H1 (cell line): ENCODE measurements around the gene WRAP73. TPM values are rescaled to one million over a fixed set of nuclear protein-coding genes. Genes with fewer than 3 reads are reported as not detected.

ENCODE experiments used
- CTCF ChIA-PET: fragments of 300-600 bp; sonication (Branson Sonifier 250); formaldehyde crosslinking; loops from one replicate; lab custom pipeline; 2021; ENCODE audit not compliant: partially characterized antibody; lab: Charles Lee
- POLR2A ChIA-PET: fragments of 300-600 bp; sonication (Branson Sonifier 250); formaldehyde crosslinking; loops from one replicate; lab custom pipeline; 2021; ENCODE audit warnings: inconsistent platforms; ENCODE audit not compliant: partially characterized antibody; lab: Charles Lee
- DNase-seq, 2 experiments: peaks; one replicate each; pipeline versions ENCODE4 v3.0.0 to v3.0.0-alpha.2; 2010 to 2022; ENCODE audit warnings: low spot score in 2 of 2, low read depth in 1 of 2, mixed read lengths in 1 of 2
- FAIRE-seq: peaks from 2 replicates; lab custom pipeline; 2011; peaks lifted over from hg19 to GRCh38; lab: Jason Lieb, UNC
- H2AFZ ChIP-seq: 2 replicates; pipeline ENCODE4 v1.8.1; 2012; ENCODE audit warnings: low read length, inconsistent platforms
- H2AK5ac ChIP-seq: 2 replicates; pipeline ENCODE4 v1.6.1; 2013; ENCODE audit warnings: low read depth, low read length
- H2BK120ac ChIP-seq: replicated peaks from 2 replicates; pipeline ENCODE3; 2013; ENCODE audit warnings: low read depth, low read length, inconsistent platforms
- H2BK12ac ChIP-seq: 2 replicates; pipeline ENCODE4 v1.6.1; 2013; ENCODE audit warnings: low read depth, low read length
- H2BK15ac ChIP-seq: 2 replicates; pipeline ENCODE4 v1.6.1; 2013; ENCODE audit warnings: low read length
- H2BK20ac ChIP-seq: 2 replicates; pipeline ENCODE4 v1.6.1; 2013; ENCODE audit warnings: low read length
- H2BK5ac ChIP-seq: 2 replicates; pipeline ENCODE4 v1.6.1; 2013; ENCODE audit warnings: low read depth, low read length
- H3K14ac ChIP-seq: 2 replicates; pipeline ENCODE4 v1.6.1; 2013; ENCODE audit warnings: inconsistent platforms; ENCODE audit not compliant: insufficient read length
- H3K18ac ChIP-seq: 2 replicates; pipeline ENCODE4 v1.6.1; 2013; ENCODE audit warnings: low read length; ENCODE audit errors: extremely low read depth
- H3K23ac ChIP-seq: 2 replicates; pipeline ENCODE4 v1.6.1; 2013; ENCODE audit warnings: inconsistent platforms; ENCODE audit not compliant: insufficient read length
- H3K23me2 ChIP-seq: 2 replicates; pipeline ENCODE4 v1.6.1; 2013; ENCODE audit warnings: low read depth, low read length
- H3K27ac ChIP-seq: 2 replicates; pipeline ENCODE4 v1.6.1; 2011; ENCODE audit warnings: low read depth, low read length, inconsistent platforms
- H3K27me3 ChIP-seq, 4 experiments: replicated peaks in 1 of 4; 1 replicate in 1 of 4; 2 replicates in 3 of 4; pipeline versions ENCODE4 v1.6.1 to v1.8.1; 2011 to 2013; ENCODE audit warnings: low read length in 3 of 4, mild to moderate bottlenecking in 3 of 4, inconsistent platforms in 2 of 4, mixed read lengths in 2 of 4, moderate library complexity in 1 of 4; ENCODE audit not compliant: control insufficient read depth in 3 of 4, insufficient read depth in 3 of 4; ENCODE audit errors: extremely low read depth in 1 of 4
- H3K36me3 ChIP-seq, 4 experiments: 2 replicates each; pipeline versions ENCODE4 v1.6.1 to v1.8.1; 2011 to 2013; ENCODE audit warnings: mild to moderate bottlenecking in 4 of 4, low read length in 3 of 4, moderate library complexity in 2 of 4, control low read depth in 1 of 4, inconsistent platforms in 1 of 4; ENCODE audit not compliant: insufficient read depth in 4 of 4, control insufficient read depth in 2 of 4
- H3K4ac ChIP-seq: replicated peaks from 2 replicates; pipeline ENCODE3; 2013; ENCODE audit warnings: low read length, low read depth, mixed read lengths, inconsistent platforms; ENCODE audit not compliant: insufficient read length
- H3K4me1 ChIP-seq, 4 experiments: replicated peaks in 1 of 4; 1 replicate in 1 of 4; 2 replicates in 3 of 4; pipeline versions ENCODE4 v1.6.1 to v1.8.1; 2011 to 2013; ENCODE audit warnings: low read length in 3 of 4, inconsistent platforms in 2 of 4, mixed read lengths in 1 of 4; ENCODE audit not compliant: insufficient read depth in 4 of 4, control insufficient read depth in 3 of 4
- H3K4me2 ChIP-seq, 2 experiments: 2 replicates each; pipeline versions ENCODE4 v1.6.1 to v1.8.1; 2011 to 2013; ENCODE audit warnings: low read depth in 2 of 2, low read length in 2 of 2, control low read depth in 1 of 2, inconsistent platforms in 1 of 2, mild to moderate bottlenecking in 1 of 2; ENCODE audit not compliant: insufficient read depth in 1 of 2
- H3K4me3 ChIP-seq, 4 experiments: fragments of 200-600, 300-600 bp in 1 of 4; sonication (generic), shearing (Covaris generic), sonication (Bioruptor Twin) in 1 of 4; 2 replicates each; pipeline versions ENCODE4 v1.5.1 to v1.8.1; 2011 to 2016; ENCODE audit warnings: low read length in 4 of 4, low read depth in 3 of 4, control low read depth in 2 of 4, inconsistent platforms in 2 of 4, mild to moderate bottlenecking in 2 of 4, mixed read lengths in 1 of 4, moderate library complexity in 1 of 4; ENCODE audit not compliant: insufficient read depth in 2 of 4; ENCODE audit errors: extremely low read depth in 1 of 4
- H3K56ac ChIP-seq: replicated peaks from 2 replicates; pipeline ENCODE3; 2013; ENCODE audit warnings: low read depth, mild to moderate bottlenecking, mixed read lengths, low read length, inconsistent platforms; ENCODE audit not compliant: insufficient read length
- H3K79me1 ChIP-seq: 2 replicates; pipeline ENCODE4 v1.6.1; 2013; ENCODE audit warnings: low read depth, low read length, control low read depth
- H3K79me2 ChIP-seq, 2 experiments: 2 replicates each; pipeline versions ENCODE4 v1.6.1 to v1.8.1; 2012 to 2013; ENCODE audit warnings: low read length in 2 of 2, mild to moderate bottlenecking in 2 of 2, inconsistent platforms in 1 of 2; ENCODE audit not compliant: insufficient read depth in 2 of 2, control insufficient read depth in 1 of 2
- H3K9ac ChIP-seq, 4 experiments: replicated peaks in 1 of 4; 1 replicate in 1 of 4; 2 replicates in 3 of 4; pipeline versions ENCODE4 v1.6.1 to v1.8.1; 2011 to 2013; ENCODE audit warnings: low read depth in 3 of 4, low read length in 3 of 4, control low read depth in 2 of 4, mild to moderate bottlenecking in 2 of 4, moderate library complexity in 2 of 4, inconsistent platforms in 1 of 4; ENCODE audit errors: extremely low read depth in 1 of 4
- H3K9me3 ChIP-seq, 2 experiments: 2 replicates each; pipeline versions ENCODE4 v1.6.1 to v1.8.1; 2012 to 2013; ENCODE audit warnings: mild to moderate bottlenecking in 2 of 2, moderate library complexity in 2 of 2, control low read depth in 1 of 2, inconsistent platforms in 1 of 2, low read depth in 1 of 2, low read length in 1 of 2, mixed read lengths in 1 of 2; ENCODE audit not compliant: insufficient read depth in 2 of 2
- H4K20me1 ChIP-seq, 2 experiments: replicated peaks in 1 of 2; 2 replicates each; pipeline versions ENCODE3 to v1.8.1; 2011 to 2013; ENCODE audit warnings: inconsistent platforms in 2 of 2, low read length in 2 of 2, mild to moderate bottlenecking in 1 of 2; ENCODE audit not compliant: insufficient read depth in 2 of 2, control insufficient read depth in 1 of 2
- H4K5ac ChIP-seq: 2 replicates; pipeline ENCODE4 v1.6.1; 2013; ENCODE audit warnings: low read length, low read depth, mixed read lengths, inconsistent platforms; ENCODE audit not compliant: insufficient read length
- H4K8ac ChIP-seq: 2 replicates; pipeline ENCODE4 v1.8.0; 2013; ENCODE audit warnings: mild to moderate bottlenecking, moderate library complexity, low read length, inconsistent platforms; ENCODE audit not compliant: insufficient read depth; ENCODE audit errors: extremely low read depth
- H4K91ac ChIP-seq: replicated peaks from 2 replicates; pipeline ENCODE3; 2013; ENCODE audit warnings: low read length, mixed read lengths, inconsistent platforms; ENCODE audit not compliant: insufficient read length
- BACH1 ChIP-seq: IDR thresholded peaks from 2 replicates; pipeline ENCODE4 v1.6.1; 2012; ENCODE audit warnings: low read length, improper control_type of control experiment
- KDM4A ChIP-seq: IDR thresholded peaks from one replicate; pipeline ENCODE4 v1.7.1; 2012; ENCODE audit warnings: low read depth, mild to moderate bottlenecking, moderate library complexity, low read length, inconsistent platforms; ENCODE audit not compliant: severe bottlenecking
- NANOG ChIP-seq: IDR thresholded peaks from 2 replicates; pipeline ENCODE4 v1.6.1; 2011; ENCODE audit warnings: low read length, low read depth, mild to moderate bottlenecking, inconsistent platforms; ENCODE audit not compliant: insufficient read depth, poor library complexity, severe bottlenecking
- RBBP5 ChIP-seq: IDR thresholded peaks from 2 replicates; pipeline ENCODE4 v1.7.1; 2012; ENCODE audit warnings: low read depth, mild to moderate bottlenecking, inconsistent platforms, low read length, moderate library complexity, borderline replicate concordance
- RNF2 ChIP-seq: fragments of 200-900, 300-1000 bp; sonication (generic); IDR thresholded peaks from 2 replicates; pipeline ENCODE4 v1.7.1; 2016; ENCODE audit warnings: borderline replicate concordance, low read depth, mild to moderate bottlenecking, antibody characterized with exemption, low read length; ENCODE audit not compliant: poor library complexity, severe bottlenecking; ENCODE audit errors: missing control alignments
- SAP30 ChIP-seq: fragments of 300-600 bp; sonication (generic); IDR thresholded peaks from 2 replicates; pipeline ENCODE4 v1.7.1; 2012; ENCODE audit warnings: low read length, moderate library complexity, mild to moderate bottlenecking, inconsistent platforms; ENCODE audit not compliant: insufficient read depth, insufficient replicate concordance
- SIN3A ChIP-seq, 2 experiments: IDR thresholded peaks in 1 of 2; conservative IDR thresholded peaks in 1 of 2; 2 replicates each; pipeline ENCODE4 v1.6.1; 2011 to 2012; ENCODE audit warnings: low read length in 2 of 2, improper control_type of control experiment in 1 of 2, low read depth in 1 of 2, mild to moderate bottlenecking in 1 of 2
- WGBS, 2 experiments: shearing (Covaris generic) in 1 of 2; methylation state at CpG; one replicate each; pipeline versions ENCODE4 v1.1.6 to v1.1.7; 2013 to 2015; ENCODE audit warnings: low lambda C conversion rate in 2 of 2, mixed read lengths in 2 of 2, inconsistent platforms in 1 of 2, low coverage in 1 of 2, missing lambda C conversion rate in 1 of 2; ENCODE audit not compliant: insufficient replicate concordance in 2 of 2, insufficient coverage in 1 of 2, insufficient read length in 1 of 2; ENCODE audit errors: extremely low coverage in 1 of 2, missing lambda C conversion rate in 1 of 2; 5-methylcytosine and 5-hydroxymethylcytosine counted together
- polyA plus RNA-seq, 7 experiments: library from polyadenylated mRNA; depleted of rRNA in 3 of 7; stranded (reverse) in 5 of 7; unstranded in 2 of 7; fragments of >200 nt in 5 of 7; fragments of 200-250 nt in 2 of 7; gene quantifications; 1 replicate in 5 of 7; 2 replicates in 1 of 7; 4 replicates in 1 of 7; pipeline versions ENCODE4 v1.2.1 to v1.2.3, GENCODE V29; 2011 to 2013; ENCODE audit warnings: missing spikeins in 2 of 7, mixed read lengths in 2 of 7
- total RNA-seq: library from RNA; stranded (reverse); fragmentation: NEBNext Ultra II Directional; extraction: Animal tissue kit (Norgen Biotek cat#: 25700); gene quantifications from 2 replicates; pipeline ENCODE4 v1.2.1, GENCODE V29; 2021
- TF ChIP-seq, protein P1 (sequence below): IDR thresholded peaks from 2 replicates; pipeline ENCODE4 v1.6.1; 2011; ENCODE audit warnings: low read length, improper control_type of control experiment

The WRAP73 gene
- total and polyA plus RNA-seq, 2 of the 8 experiments (the other 6 are each of a cell fraction or from before 2014, with no cell fraction given): 30.3 to 50.7 TPM

DNA sequence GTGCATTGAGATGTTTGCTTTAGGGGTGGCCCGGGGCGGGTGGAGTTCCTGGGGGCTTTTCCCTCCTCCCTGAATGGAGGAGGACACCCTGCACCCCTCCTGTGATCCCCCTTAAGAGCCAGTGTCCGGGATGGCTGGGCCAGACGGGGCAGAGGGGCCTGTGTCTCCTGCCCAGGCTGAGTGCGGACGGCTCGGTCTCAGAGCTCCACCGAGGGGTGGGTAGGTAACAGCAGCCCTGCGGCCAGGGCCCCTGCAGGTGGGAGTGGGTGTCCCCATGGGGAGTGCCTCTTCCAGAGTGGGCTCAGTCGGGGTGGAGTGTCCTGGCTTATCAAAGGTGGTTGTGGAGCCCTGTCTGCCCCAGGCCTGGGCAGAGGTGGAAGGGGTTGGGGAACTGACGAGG, 25.5 kb upstream of the WRAP73 start:
- Histone ChIP-seq H3K23ac (no peak overlapping the region), H2BK15ac (peak overlapping the region; percentile 53; the same call in 1 of the 2 replicates), H3K36me3 (no peaks in the 10 kb centered on the region), H3K4me3 (peak overlapping the region in 2 of 4 experiments; percentile 6 to 50; a peak in 6 of 8 replicates), H3K14ac (no peak overlapping the region), H2BK12ac (peak overlapping the region; percentile 90; the same call in 1 of the 2 replicates), H4K5ac (peak overlapping the region; percentile 39), H2BK20ac (no peak overlapping the region), H3K4me2 (peak overlapping the region; percentile 40 to 45), H2BK120ac (no peak overlapping the region), H3K27me3 (no peaks in the 10 kb centered on the region), H3K4ac (peak overlapping the region; percentile 98), H4K20me1 (peaks cover 0 to 1% of the 10 kb centered on the region in 2 experiments), H3K27ac (peak overlapping the region; percentile 4; the same call in 1 of the 2 replicates), H3K9me3 (no peaks in the 10 kb centered on the region), H2BK5ac (peak overlapping the region; percentile 27; the same call in 1 of the 2 replicates), H3K9ac (peak overlapping the region in 1 of 4 experiments; percentile 16; a peak in 1 of 7 replicates), H3K56ac (no peak overlapping the region), H2AFZ (no peak overlapping the region), H3K79me1 (no peaks in the 10 kb centered on the region), H4K8ac (peak overlapping the region; percentile 71; the same call in 1 of the 2 replicates), H3K18ac (peak overlapping the region; percentile 89), H4K91ac (peak overlapping the region; percentile 55), H3K23me2 (peaks cover 4% of the 10 kb centered on the region; the same call in 1 of the 2 replicates), H2AK5ac (peak overlapping the region; percentile 75; the same call in 1 of the 2 replicates), H3K79me2 (no peaks in the 10 kb centered on the region), H3K4me1 (peaks cover 0 to 36% (median 20%) of the 10 kb centered on the region in 4 experiments; a peak in 6 of 7 replicates)
- ChIA-PET POLR2A (no interaction called here), CTCF (interaction anchor here (1.9 kb wide), 1 partner anchor 49 kb away, joined by 7 read pairs; no protein-coding TSS in a partner anchor)
- 75% methylated on average over 11 of the region's 11 CpGs; no CpG with 5 or more reads in 1 of the 2 experiments for WGBS, 2 experiments
- FAIRE-seq: no peak
- no peak for DNase-seq
- TF ChIP-seq SAP30: no peak
- no peak for TF ChIP-seq SIN3A (conservative IDR thresholded peaks at IDR 0.05 in 1 of 2, IDR thresholded peaks at IDR 0.05 in 1 of 2; ENCODE audit: low read depth in 1 of 2, low read length in 2 of 2)
- TF ChIP-seq, protein P1, sequence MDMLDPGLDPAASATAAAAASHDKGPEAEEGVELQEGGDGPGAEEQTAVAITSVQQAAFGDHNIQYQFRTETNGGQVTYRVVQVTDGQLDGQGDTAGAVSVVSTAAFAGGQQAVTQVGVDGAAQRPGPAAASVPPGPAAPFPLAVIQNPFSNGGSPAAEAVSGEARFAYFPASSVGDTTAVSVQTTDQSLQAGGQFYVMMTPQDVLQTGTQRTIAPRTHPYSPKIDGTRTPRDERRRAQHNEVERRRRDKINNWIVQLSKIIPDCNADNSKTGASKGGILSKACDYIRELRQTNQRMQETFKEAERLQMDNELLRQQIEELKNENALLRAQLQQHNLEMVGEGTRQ: no peak
- TF ChIP-seq RBBP5: no peak
- no peak for TF ChIP-seq NANOG
- TF ChIP-seq KDM4A: no peak
- TF ChIP-seq RNF2: no peak
- TF ChIP-seq BACH1: no peak
